Stimulated activated naive CD8-positive, alpha-beta T cell treated with anti-CD3 and anti-CD28 coated beads, Interleukin-15, Interleukin-2, amounts not matched to agents 100 ng/mL and 50 ng/mL, for 24 hours (primary cell): Measurements from ENCODE around the gene FKBP2.

ENCODE experiments used
- H3K27ac Mint-ChIP-seq: one replicate; pipeline ENCODE4 v1.8.0; 2021; ENCODE audit warnings: mild to moderate bottlenecking, mixed read lengths
- H3K27me3 Mint-ChIP-seq: one replicate; pipeline ENCODE4 v1.8.0; 2021; ENCODE audit warnings: mixed read lengths
- H3K36me3 Mint-ChIP-seq: one replicate; pipeline ENCODE4 v1.8.0; 2021; ENCODE audit warnings: low read depth, mixed read lengths
- H3K4me1 Mint-ChIP-seq: one replicate; pipeline ENCODE4 v1.8.0; 2021; ENCODE audit warnings: low read depth, mixed read lengths
- H3K4me3 Mint-ChIP-seq: one replicate; pipeline ENCODE4 v1.8.0; 2021; ENCODE audit warnings: mild to moderate bottlenecking, mixed read lengths
- H3K9me3 Mint-ChIP-seq: one replicate; pipeline ENCODE4 v1.8.0; 2021; ENCODE audit warnings: mixed read lengths

Gene FKBP2

GRCh38 chr11:64240435-64241240 is at the start of gene FKBP2:
Gene FKBP2 (plus strand): TSS chr11:64241095. CDS start chr11:64242388, 1,293 bp downstream.
- peak within 1 kb of the TSS; percentile 97 for H3K27ac Mint-ChIP-seq
- H3K4me3 Mint-ChIP-seq = peak within 1 kb of the TSS; percentile 93
- H3K9me3 Mint-ChIP-seq = no peaks in the 10 kb centered on the region
- H3K4me1 Mint-ChIP-seq = peaks cover 34% of the 10 kb centered on the region
- peaks cover 13% of the 10 kb centered on the region for H3K36me3 Mint-ChIP-seq
- H3K27me3 Mint-ChIP-seq = no peaks in the 10 kb centered on the region

- peak overlapping the region; percentile 59 for H3K27ac Mint-ChIP-seq
- H3K27me3 Mint-ChIP-seq = no peaks in the 10 kb centered on the region
- H3K9me3 Mint-ChIP-seq = no peaks in the 10 kb centered on the region
- peaks cover 55% of the 10 kb centered on the region for H3K4me1 Mint-ChIP-seq
- peaks cover 67% of the 10 kb centered on the region for H3K36me3 Mint-ChIP-seq
- no peak overlapping the region for H3K4me3 Mint-ChIP-seq
These were observed 48.5 kb upstream of the FKBP2 start for GRCh38 chr11:64192434-64192833.

GRCh38 chr11:64196626-64197025 is 44.3 kb upstream of the FKBP2 start:
- Mint-ChIP-seq H3K4me1 (peaks cover 30% of the 10 kb centered on the region), H3K27ac (peak overlapping the region; percentile 49), H3K27me3 (no peaks in the 10 kb centered on the region), H3K36me3 (peaks cover 83% of the 10 kb centered on the region), H3K4me3 (no peak overlapping the region), H3K9me3 (no peaks in the 10 kb centered on the region)

- Mint-ChIP-seq H3K27me3 (no peaks in the 10 kb centered on the region), H3K4me3 (no peak overlapping the region), H3K27ac (peak overlapping the region; percentile 40), H3K4me1 (peaks cover 23% of the 10 kb centered on the region), H3K9me3 (no peaks in the 10 kb centered on the region), H3K36me3 (peaks cover 85% of the 10 kb centered on the region)
These were observed 42.4 kb upstream of the FKBP2 start for GRCh38 chr11:64198511-64198910.

- Mint-ChIP-seq H3K9me3 (no peaks in the 10 kb centered on the region), H3K36me3 (peaks cover 82% of the 10 kb centered on the region), H3K4me1 (peaks cover 40% of the 10 kb centered on the region), H3K27ac (no peak overlapping the region), H3K27me3 (no peaks in the 10 kb centered on the region), H3K4me3 (no peak overlapping the region)
These were observed 39.4 kb upstream of the FKBP2 start for GRCh38 chr11:64201543-64201942.

GRCh38 chr11:64202992-64203391 is 37.9 kb upstream of the FKBP2 start:
- Mint-ChIP-seq H3K4me1 (peaks cover 36% of the 10 kb centered on the region), H3K9me3 (no peaks in the 10 kb centered on the region), H3K4me3 (no peak overlapping the region), H3K27ac (no peak overlapping the region), H3K36me3 (peaks cover 82% of the 10 kb centered on the region), H3K27me3 (no peaks in the 10 kb centered on the region)

- peaks cover 82% of the 10 kb centered on the region for H3K36me3 Mint-ChIP-seq
- no peak overlapping the region for H3K27ac Mint-ChIP-seq
- peaks cover 40% of the 10 kb centered on the region for H3K4me1 Mint-ChIP-seq
- no peaks in the 10 kb centered on the region for H3K9me3 Mint-ChIP-seq
- no peak overlapping the region for H3K4me3 Mint-ChIP-seq
- no peaks in the 10 kb centered on the region for H3K27me3 Mint-ChIP-seq
These were observed 37.3 kb upstream of the FKBP2 start for GRCh38 chr11:64203421-64204079.

GRCh38 chr11:64204080-64204440 is 36.8 kb upstream of the FKBP2 start:
- H3K9me3 Mint-ChIP-seq = no peaks in the 10 kb centered on the region
- peaks cover 45% of the 10 kb centered on the region for H3K4me1 Mint-ChIP-seq
- H3K27me3 Mint-ChIP-seq = no peaks in the 10 kb centered on the region
- H3K36me3 Mint-ChIP-seq = peaks cover 82% of the 10 kb centered on the region
- peak overlapping the region; percentile 82 for H3K27ac Mint-ChIP-seq
- no peak overlapping the region for H3K4me3 Mint-ChIP-seq

- peak overlapping the region; percentile 70 for H3K4me3 Mint-ChIP-seq
- H3K27me3 Mint-ChIP-seq = no peaks in the 10 kb centered on the region
- no peaks in the 10 kb centered on the region for H3K9me3 Mint-ChIP-seq
- H3K4me1 Mint-ChIP-seq = peaks cover 50% of the 10 kb centered on the region
- peaks cover 83% of the 10 kb centered on the region for H3K36me3 Mint-ChIP-seq
- peak overlapping the region; percentile 82 for H3K27ac Mint-ChIP-seq
These were observed 36.4 kb upstream of the FKBP2 start for GRCh38 chr11:64204464-64204989.

- no peaks in the 10 kb centered on the region for H3K27me3 Mint-ChIP-seq
- H3K4me1 Mint-ChIP-seq = peaks cover 53% of the 10 kb centered on the region
- no peaks in the 10 kb centered on the region for H3K9me3 Mint-ChIP-seq
- H3K36me3 Mint-ChIP-seq = peaks cover 70% of the 10 kb centered on the region
- H3K4me3 Mint-ChIP-seq = peak within 1 kb of the TSS; percentile 94
- peak within 1 kb of the TSS; percentile 96 for H3K27ac Mint-ChIP-seq
These were observed 34.2 kb upstream of the FKBP2 start, which contains the start of gene FERMT3 for GRCh38 chr11:64206457-64207255. Gene FERMT3 (plus strand): TSS chr11:64206721. CDS start chr11:64207365, 644 bp downstream.

- no peaks in the 10 kb centered on the region for H3K27me3 Mint-ChIP-seq
- H3K9me3 Mint-ChIP-seq = no peaks in the 10 kb centered on the region
- peak overlapping the region; percentile 94 for H3K4me3 Mint-ChIP-seq
- peak overlapping the region; percentile 96 for H3K27ac Mint-ChIP-seq
- H3K36me3 Mint-ChIP-seq = peaks cover 72% of the 10 kb centered on the region
- peaks cover 57% of the 10 kb centered on the region for H3K4me1 Mint-ChIP-seq
These were observed 33.4 kb upstream of the FKBP2 start for GRCh38 chr11:64207256-64208085.

GRCh38 chr11:64208086-64208795 is 32.7 kb upstream of the FKBP2 start:
- Mint-ChIP-seq H3K36me3 (peaks cover 72% of the 10 kb centered on the region), H3K9me3 (no peaks in the 10 kb centered on the region), H3K4me1 (peaks cover 61% of the 10 kb centered on the region)

GRCh38 chr11:64208796-64209562 is 31.9 kb upstream of the FKBP2 start:
- H3K4me1 Mint-ChIP-seq = peaks cover 60% of the 10 kb centered on the region
- peak overlapping the region; percentile 96 for H3K27ac Mint-ChIP-seq
- H3K27me3 Mint-ChIP-seq = no peaks in the 10 kb centered on the region
- H3K4me3 Mint-ChIP-seq = peak overlapping the region; percentile 94
- H3K36me3 Mint-ChIP-seq = peaks cover 69% of the 10 kb centered on the region
- H3K9me3 Mint-ChIP-seq = no peaks in the 10 kb centered on the region

More at GRCh38 chr11:64208086-64208795, 32.7 kb upstream of the FKBP2 start:
- H3K4me3 Mint-ChIP-seq = peak overlapping the region; percentile 94
- no peaks in the 10 kb centered on the region for H3K27me3 Mint-ChIP-seq
- peak overlapping the region; percentile 96 for H3K27ac Mint-ChIP-seq
